ENCODE measurements around the gene VRK1.

VRK1 gene

DNA sequence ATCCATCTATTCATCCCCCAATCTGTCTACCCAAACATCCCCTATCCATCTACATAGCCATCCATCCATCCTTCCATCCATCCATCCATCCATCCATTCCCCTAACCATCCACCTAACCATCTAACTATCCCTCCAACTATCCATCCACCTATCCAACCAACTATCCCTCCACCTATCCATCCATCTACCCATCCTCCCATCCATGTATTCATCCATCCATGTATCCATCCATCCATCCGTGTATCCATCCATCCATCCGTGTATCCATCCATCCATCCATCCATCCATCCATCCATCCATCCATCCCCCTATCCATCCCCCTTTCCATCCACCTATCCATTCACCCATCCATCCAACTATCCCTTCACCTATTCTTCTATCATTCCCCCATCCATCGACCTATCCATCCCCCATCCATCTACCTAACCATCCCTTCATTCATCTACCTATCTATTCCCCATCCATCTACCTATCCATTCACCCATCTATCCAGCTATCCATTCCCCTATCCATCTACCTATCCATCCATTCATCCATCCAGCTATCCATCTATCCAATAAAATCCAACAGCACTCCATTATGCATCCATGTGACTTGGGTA lies 131.7 kb downstream of the VRK1 start:
- DNase-seq = no peak

DNA sequence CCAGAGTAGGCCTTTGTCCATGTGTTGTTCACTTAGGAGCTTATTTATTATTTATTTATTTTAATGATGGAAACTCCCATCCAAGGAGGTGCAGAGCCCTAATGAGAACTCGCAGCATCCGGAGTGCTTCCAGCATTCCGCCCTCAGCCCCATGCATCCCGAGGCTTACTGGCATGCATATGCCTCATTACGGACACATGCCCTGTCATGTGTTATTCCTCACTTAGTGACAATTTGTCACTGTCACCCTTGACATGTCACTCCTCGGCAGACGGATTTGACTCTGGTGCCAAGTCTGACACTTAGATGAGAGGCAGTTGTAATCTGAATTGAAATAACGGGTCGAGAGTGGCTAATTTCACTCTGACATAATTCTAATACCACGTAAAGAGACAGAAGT lies 132.8 kb downstream of the VRK1 start:
- DNase-seq = no peak

DNA sequence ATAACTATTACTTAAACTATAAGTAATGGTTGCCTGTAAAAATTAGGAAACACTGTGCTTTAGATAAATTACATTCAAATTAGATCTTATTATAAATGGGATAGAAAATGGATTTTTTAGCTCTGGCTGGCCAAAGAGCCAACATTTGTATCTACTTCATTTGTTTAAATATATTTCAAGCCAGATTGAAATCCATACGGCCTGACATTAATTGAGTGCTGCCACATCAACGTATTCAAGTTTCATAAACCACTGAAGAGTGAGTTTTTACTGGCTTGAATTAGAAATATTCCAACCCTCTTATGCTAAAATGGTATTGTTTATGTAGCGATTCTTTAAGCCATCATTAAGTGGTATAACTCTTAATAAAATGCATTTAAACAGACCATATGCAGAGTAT lies 133.3 kb downstream of the VRK1 start:
- DNase-seq = no peak
